Liver (tissue), 9 donors: ENCODE results near the gene TMEM39B. TPM values are rescaled to one million over a fixed set of nuclear protein-coding genes. Genes with fewer than 3 reads are reported as not detected.

Experiments used
- DNase-seq: peaks from one replicate; pipeline ENCODE4 v3.0.0-alpha.2; 2017; ENCODE audit warnings: low spot score
- H3K27ac ChIP-seq, 2 donors: one replicate each; pipeline ENCODE4 v1.7.0; 2013; ENCODE audit warnings: inconsistent platforms in 2 of 2, low read length in 2 of 2, control low read depth in 1 of 2, low read depth in 1 of 2, mild to moderate bottlenecking in 1 of 2
- H3K27me3 ChIP-seq, 4 donors: one replicate each; pipeline versions ENCODE4 v1.6.1 to v1.7.0; 2013; ENCODE audit warnings: low read length in 3 of 4, inconsistent platforms in 1 of 4, mild to moderate bottlenecking in 1 of 4, moderate library complexity in 1 of 4; ENCODE audit not compliant: control insufficient read depth in 4 of 4, insufficient read depth in 4 of 4
- H3K36me3 ChIP-seq, 4 donors: one replicate each; pipeline versions ENCODE4 v1.6.1 to v1.7.0; 2013; ENCODE audit warnings: low read length in 3 of 4, mild to moderate bottlenecking in 3 of 4, low read depth in 1 of 4, moderate library complexity in 1 of 4; ENCODE audit not compliant: control insufficient read depth in 4 of 4, insufficient read depth in 3 of 4
- H3K4me1 ChIP-seq, 4 donors: one replicate each; pipeline versions ENCODE4 v1.6.1 to v1.7.0; 2013; ENCODE audit warnings: low read length in 3 of 4, mild to moderate bottlenecking in 3 of 4, moderate library complexity in 1 of 4; ENCODE audit not compliant: control insufficient read depth in 4 of 4, insufficient read depth in 4 of 4
- H3K4me3 ChIP-seq, 3 donors: one replicate each; pipeline versions ENCODE4 v1.6.1 to v1.7.0; 2013; ENCODE audit warnings: low read length in 3 of 3, control low read depth in 1 of 3, low read depth in 1 of 3, mild to moderate bottlenecking in 1 of 3
- H3K9ac ChIP-seq, 2 donors: one replicate each; pipeline ENCODE4 v1.7.0; 2013; ENCODE audit warnings: low read length in 2 of 2, mild to moderate bottlenecking in 2 of 2, moderate library complexity in 2 of 2, control low read depth in 1 of 2, low read depth in 1 of 2
- H3K9me3 ChIP-seq, 4 donors: one replicate each; pipeline versions ENCODE4 v1.6.1 to v1.7.0; 2013; ENCODE audit warnings: low read length in 3 of 4; ENCODE audit not compliant: control insufficient read depth in 4 of 4
- EGR1 ChIP-seq, 2 donors: IDR thresholded peaks; 2 replicates each; pipeline ENCODE4 v1.6.1; 2016 to 2018; ENCODE audit warnings: antibody characterized with exemption in 2 of 2, low read depth in 2 of 2
- FOXA1 ChIP-seq: IDR thresholded peaks from 2 replicates; pipeline ENCODE4 v1.6.1; 2016; ENCODE audit warnings: antibody characterized with exemption
- FOXA2 ChIP-seq: IDR thresholded peaks from 2 replicates; pipeline ENCODE4 v1.6.1; 2016; ENCODE audit warnings: antibody characterized with exemption
- GABPA ChIP-seq, 2 donors: IDR thresholded peaks in 1 of 2; conservative IDR thresholded peaks in 1 of 2; 2 replicates each; pipeline ENCODE4 v1.6.1; 2016; ENCODE audit warnings: antibody characterized with exemption in 2 of 2, mild to moderate bottlenecking in 1 of 2, moderate library complexity in 1 of 2
- HNF4A ChIP-seq, 2 donors: conservative IDR thresholded peaks; 2 replicates each; pipeline ENCODE4 v1.6.1; 2016; ENCODE audit warnings: antibody characterized with exemption in 2 of 2, mild to moderate bottlenecking in 2 of 2
- HNF4G ChIP-seq: IDR thresholded peaks from 2 replicates; pipeline ENCODE4 v1.6.1; 2016; ENCODE audit warnings: antibody characterized with exemption
- JUND ChIP-seq, 2 donors: IDR thresholded peaks; 2 replicates each; pipeline ENCODE4 v1.6.1; 2016; ENCODE audit warnings: antibody characterized with exemption in 2 of 2
- NR2F2 ChIP-seq: IDR thresholded peaks from 2 replicates; pipeline ENCODE4 v1.6.1; 2016; ENCODE audit warnings: antibody characterized with exemption
- RXRA ChIP-seq, 2 donors: IDR thresholded peaks; 2 replicates each; pipeline ENCODE4 v1.6.1; 2017 to 2018; ENCODE audit warnings: antibody characterized with exemption in 2 of 2, mild to moderate bottlenecking in 1 of 2
- SP1 ChIP-seq: IDR thresholded peaks from 2 replicates; pipeline ENCODE4 v1.6.1; 2018; ENCODE audit warnings: antibody characterized with exemption, mild to moderate bottlenecking
- TAF1 ChIP-seq: conservative IDR thresholded peaks from 2 replicates; pipeline ENCODE4 v1.6.1; 2016; ENCODE audit warnings: antibody characterized with exemption, mild to moderate bottlenecking
- YY1 ChIP-seq: IDR thresholded peaks from 2 replicates; pipeline ENCODE4 v1.6.1; 2016; ENCODE audit warnings: antibody characterized with exemption, mild to moderate bottlenecking
- WGBS: extraction: QIAGEN DNeasy Blood & Tissue Kit; methylation state at CpG from one replicate; pipeline ENCODE4 v1.1.7; 2013; 5-methylcytosine and 5-hydroxymethylcytosine counted together
- polyA plus RNA-seq, 2 donors: library from polyadenylated mRNA; stranded (reverse) in 1 of 2; unstranded in 1 of 2; fragments of 200-250 nt in 1 of 2; fragments of >200 nt in 1 of 2; fragmentation: Nextera tagmentation in 1 of 2; extraction: Ambion mirVana in 1 of 2; gene quantifications; one replicate each; pipeline versions ENCODE4 v1.2.1 to v1.2.3, GENCODE V29; 2013 to 2015
- total RNA-seq, 2 donors: library from RNA; depleted of rRNA; stranded (reverse); fragments of >200 nt; gene quantifications; one replicate each; pipeline ENCODE4 v1.2.3, GENCODE V29; 2014
- TF ChIP-seq, protein P1 (sequence below): IDR thresholded peaks from 2 replicates; pipeline ENCODE4 v1.6.1; 2016; ENCODE audit warnings: antibody characterized with exemption
- TF ChIP-seq, protein P2 (sequence below): fragments of 150-350 bp; IDR thresholded peaks from 2 replicates; pipeline ENCODE4 v1.5.1; 2017; ENCODE audit warnings: improper control_type of control experiment, low read depth, low read length; ENCODE audit not compliant: missing input control
- TF ChIP-seq, protein P3 (sequence below): IDR thresholded peaks from 2 replicates; pipeline ENCODE4 v1.6.1; 2016; ENCODE audit warnings: antibody characterized with exemption, mild to moderate bottlenecking
- TF ChIP-seq, protein P4 (sequence below): IDR thresholded peaks from 2 replicates; pipeline ENCODE4 v1.6.1; 2016; ENCODE audit warnings: antibody characterized with exemption
- donor health status: healthy.
- donor health status: healthy.
- donor health status: healthy.
- donor health status: healthy.
- donor health status: healthy.

The TMEM39B gene
- total and polyA plus RNA-seq, 4 donors: 3.0 to 8.1 (median 5.9) TPM

DNA sequence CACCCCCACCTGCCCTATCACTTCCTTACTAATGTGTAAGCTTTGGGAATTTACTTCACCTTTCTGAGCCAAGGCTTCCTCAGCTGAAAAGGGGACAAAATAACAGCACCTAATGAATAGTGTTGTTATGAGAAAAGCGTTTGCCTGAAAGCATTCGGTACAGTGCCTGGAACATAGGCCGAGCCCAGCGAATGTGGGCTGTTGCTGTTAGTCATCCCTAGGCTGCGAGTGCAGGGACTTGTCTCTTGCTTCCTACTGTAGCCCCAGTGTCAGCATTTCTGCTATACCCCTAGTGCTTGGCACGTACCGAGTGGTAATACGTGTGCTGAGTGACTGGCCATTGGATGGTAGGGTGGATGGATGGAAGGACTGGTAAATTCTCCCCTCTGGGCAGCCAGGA, 18.4 kb downstream of the TMEM39B start:
- Histone ChIP-seq H3K27me3 (no peaks in the 10 kb centered on the region), H3K9ac (no peak overlapping the region), H3K36me3 (peaks cover 4 to 18% (median 5%) of the 10 kb centered on the region in 4 donors), H3K4me1 (peaks cover 3 to 20% (median 14%) of the 10 kb centered on the region in 4 donors), H3K27ac (no peak overlapping the region), H3K9me3 (no peaks in the 10 kb centered on the region), H3K4me3 (no peak overlapping the region)
- no peak for DNase-seq
- WGBS: 98% methylated on average over 8 of the region's 8 CpGs
- TF ChIP-seq HNF4G (no peak), YY1 (no peak), HNF4A (conservative IDR thresholded peaks at IDR 0.05) (no peak), SP1 (no peak), NR2F2 (no peak), JUND (IDR thresholded peaks at IDR 0.05) (no peak), GABPA (IDR thresholded peaks at IDR 0.05 in 1 of 2, conservative IDR thresholded peaks at IDR 0.05 in 1 of 2) (no peak), FOXA2 (no peak)
- TF ChIP-seq, protein P1, sequence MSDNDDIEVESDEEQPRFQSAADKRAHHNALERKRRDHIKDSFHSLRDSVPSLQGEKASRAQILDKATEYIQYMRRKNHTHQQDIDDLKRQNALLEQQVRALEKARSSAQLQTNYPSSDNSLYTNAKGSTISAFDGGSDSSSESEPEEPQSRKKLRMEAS: no peak

DNA sequence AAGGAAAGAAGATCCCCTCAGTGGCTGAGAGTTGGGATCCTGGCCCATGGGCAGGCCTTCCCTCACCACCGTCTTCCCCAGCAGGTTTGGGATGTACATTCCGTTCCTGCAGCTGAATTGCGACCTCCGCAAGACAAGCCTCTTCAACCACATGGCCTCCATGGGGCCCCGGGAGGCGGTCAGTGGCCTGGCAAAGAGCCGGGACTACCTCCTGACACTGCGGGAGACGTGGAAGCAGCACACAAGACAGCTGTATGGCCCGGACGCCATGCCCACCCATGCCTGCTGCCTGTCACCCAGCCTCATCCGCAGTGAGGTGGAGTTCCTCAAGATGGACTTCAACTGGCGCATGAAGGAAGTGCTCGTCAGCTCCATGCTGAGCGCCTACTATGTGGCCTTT, 18.9 kb downstream of the TMEM39B start:
- no peak for DNase-seq
- Histone ChIP-seq H3K4me3 (no peak overlapping the region), H3K9ac (no peak overlapping the region), H3K4me1 (peaks cover 3 to 20% (median 14%) of the 10 kb centered on the region in 4 donors), H3K27me3 (no peaks in the 10 kb centered on the region), H3K27ac (no peak overlapping the region), H3K9me3 (no peaks in the 10 kb centered on the region), H3K36me3 (peaks cover 4 to 18% (median 5%) of the 10 kb centered on the region in 4 donors)
- TF ChIP-seq, protein P2, sequence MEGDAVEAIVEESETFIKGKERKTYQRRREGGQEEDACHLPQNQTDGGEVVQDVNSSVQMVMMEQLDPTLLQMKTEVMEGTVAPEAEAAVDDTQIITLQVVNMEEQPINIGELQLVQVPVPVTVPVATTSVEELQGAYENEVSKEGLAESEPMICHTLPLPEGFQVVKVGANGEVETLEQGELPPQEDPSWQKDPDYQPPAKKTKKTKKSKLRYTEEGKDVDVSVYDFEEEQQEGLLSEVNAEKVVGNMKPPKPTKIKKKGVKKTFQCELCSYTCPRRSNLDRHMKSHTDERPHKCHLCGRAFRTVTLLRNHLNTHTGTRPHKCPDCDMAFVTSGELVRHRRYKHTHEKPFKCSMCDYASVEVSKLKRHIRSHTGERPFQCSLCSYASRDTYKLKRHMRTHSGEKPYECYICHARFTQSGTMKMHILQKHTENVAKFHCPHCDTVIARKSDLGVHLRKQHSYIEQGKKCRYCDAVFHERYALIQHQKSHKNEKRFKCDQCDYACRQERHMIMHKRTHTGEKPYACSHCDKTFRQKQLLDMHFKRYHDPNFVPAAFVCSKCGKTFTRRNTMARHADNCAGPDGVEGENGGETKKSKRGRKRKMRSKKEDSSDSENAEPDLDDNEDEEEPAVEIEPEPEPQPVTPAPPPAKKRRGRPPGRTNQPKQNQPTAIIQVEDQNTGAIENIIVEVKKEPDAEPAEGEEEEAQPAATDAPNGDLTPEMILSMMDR: no peak
- no peak for TF ChIP-seq YY1
- no peak for TF ChIP-seq FOXA1
- TF ChIP-seq RXRA (IDR thresholded peaks at IDR 0.05): no peak
- TF ChIP-seq EGR1 (IDR thresholded peaks at IDR 0.05; ENCODE audit: low read depth in 2 of 2): no peak
- no peak for TF ChIP-seq NR2F2
- TF ChIP-seq, protein P3, sequence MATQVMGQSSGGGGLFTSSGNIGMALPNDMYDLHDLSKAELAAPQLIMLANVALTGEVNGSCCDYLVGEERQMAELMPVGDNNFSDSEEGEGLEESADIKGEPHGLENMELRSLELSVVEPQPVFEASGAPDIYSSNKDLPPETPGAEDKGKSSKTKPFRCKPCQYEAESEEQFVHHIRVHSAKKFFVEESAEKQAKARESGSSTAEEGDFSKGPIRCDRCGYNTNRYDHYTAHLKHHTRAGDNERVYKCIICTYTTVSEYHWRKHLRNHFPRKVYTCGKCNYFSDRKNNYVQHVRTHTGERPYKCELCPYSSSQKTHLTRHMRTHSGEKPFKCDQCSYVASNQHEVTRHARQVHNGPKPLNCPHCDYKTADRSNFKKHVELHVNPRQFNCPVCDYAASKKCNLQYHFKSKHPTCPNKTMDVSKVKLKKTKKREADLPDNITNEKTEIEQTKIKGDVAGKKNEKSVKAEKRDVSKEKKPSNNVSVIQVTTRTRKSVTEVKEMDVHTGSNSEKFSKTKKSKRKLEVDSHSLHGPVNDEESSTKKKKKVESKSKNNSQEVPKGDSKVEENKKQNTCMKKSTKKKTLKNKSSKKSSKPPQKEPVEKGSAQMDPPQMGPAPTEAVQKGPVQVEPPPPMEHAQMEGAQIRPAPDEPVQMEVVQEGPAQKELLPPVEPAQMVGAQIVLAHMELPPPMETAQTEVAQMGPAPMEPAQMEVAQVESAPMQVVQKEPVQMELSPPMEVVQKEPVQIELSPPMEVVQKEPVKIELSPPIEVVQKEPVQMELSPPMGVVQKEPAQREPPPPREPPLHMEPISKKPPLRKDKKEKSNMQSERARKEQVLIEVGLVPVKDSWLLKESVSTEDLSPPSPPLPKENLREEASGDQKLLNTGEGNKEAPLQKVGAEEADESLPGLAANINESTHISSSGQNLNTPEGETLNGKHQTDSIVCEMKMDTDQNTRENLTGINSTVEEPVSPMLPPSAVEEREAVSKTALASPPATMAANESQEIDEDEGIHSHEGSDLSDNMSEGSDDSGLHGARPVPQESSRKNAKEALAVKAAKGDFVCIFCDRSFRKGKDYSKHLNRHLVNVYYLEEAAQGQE: no peak
- TF ChIP-seq TAF1: no peak
- TF ChIP-seq, protein P4, sequence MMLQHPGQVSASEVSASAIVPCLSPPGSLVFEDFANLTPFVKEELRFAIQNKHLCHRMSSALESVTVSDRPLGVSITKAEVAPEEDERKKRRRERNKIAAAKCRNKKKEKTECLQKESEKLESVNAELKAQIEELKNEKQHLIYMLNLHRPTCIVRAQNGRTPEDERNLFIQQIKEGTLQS: no peak
- TF ChIP-seq FOXA2: no peak
- TF ChIP-seq JUND (IDR thresholded peaks at IDR 0.05): no peak
- 96% methylated on average over 15 of the region's 15 CpGs for WGBS
